Liver (tissue), 9 donors: ENCODE measurements around the gene ACKR2. TPM values are rescaled to one million over a fixed set of nuclear protein-coding genes. Genes with fewer than 3 reads are reported as not detected.

ENCODE experiments used
- DNase-seq: peaks from one replicate; pipeline ENCODE4 v3.0.0-alpha.2; 2017; ENCODE audit warnings: low spot score
- H3K27ac ChIP-seq, 2 donors: one replicate each; pipeline ENCODE4 v1.7.0; 2013; ENCODE audit warnings: inconsistent platforms in 2 of 2, low read length in 2 of 2, control low read depth in 1 of 2, low read depth in 1 of 2, mild to moderate bottlenecking in 1 of 2
- H3K27me3 ChIP-seq, 4 donors: one replicate each; pipeline versions ENCODE4 v1.6.1 to v1.7.0; 2013; ENCODE audit warnings: low read length in 3 of 4, inconsistent platforms in 1 of 4, mild to moderate bottlenecking in 1 of 4, moderate library complexity in 1 of 4; ENCODE audit not compliant: control insufficient read depth in 4 of 4, insufficient read depth in 4 of 4
- H3K36me3 ChIP-seq, 4 donors: one replicate each; pipeline versions ENCODE4 v1.6.1 to v1.7.0; 2013; ENCODE audit warnings: low read length in 3 of 4, mild to moderate bottlenecking in 3 of 4, low read depth in 1 of 4, moderate library complexity in 1 of 4; ENCODE audit not compliant: control insufficient read depth in 4 of 4, insufficient read depth in 3 of 4
- H3K4me1 ChIP-seq, 4 donors: one replicate each; pipeline versions ENCODE4 v1.6.1 to v1.7.0; 2013; ENCODE audit warnings: low read length in 3 of 4, mild to moderate bottlenecking in 3 of 4, moderate library complexity in 1 of 4; ENCODE audit not compliant: control insufficient read depth in 4 of 4, insufficient read depth in 4 of 4
- H3K4me3 ChIP-seq, 3 donors: one replicate each; pipeline versions ENCODE4 v1.6.1 to v1.7.0; 2013; ENCODE audit warnings: low read length in 3 of 3, control low read depth in 1 of 3, low read depth in 1 of 3, mild to moderate bottlenecking in 1 of 3
- H3K9ac ChIP-seq, 2 donors: one replicate each; pipeline ENCODE4 v1.7.0; 2013; ENCODE audit warnings: low read length in 2 of 2, mild to moderate bottlenecking in 2 of 2, moderate library complexity in 2 of 2, control low read depth in 1 of 2, low read depth in 1 of 2
- H3K9me3 ChIP-seq, 4 donors: one replicate each; pipeline versions ENCODE4 v1.6.1 to v1.7.0; 2013; ENCODE audit warnings: low read length in 3 of 4; ENCODE audit not compliant: control insufficient read depth in 4 of 4
- ATF3 ChIP-seq: IDR thresholded peaks from 2 replicates; pipeline ENCODE4 v1.6.1; 2016; ENCODE audit warnings: antibody characterized with exemption
- CTCF ChIP-seq: fragments of 150-350 bp; IDR thresholded peaks from 2 replicates; pipeline ENCODE4 v1.5.1; 2017; ENCODE audit warnings: improper control_type of control experiment, low read depth, low read length; ENCODE audit not compliant: missing input control
- EGR1 ChIP-seq, 2 donors: IDR thresholded peaks; 2 replicates each; pipeline ENCODE4 v1.6.1; 2016 to 2018; ENCODE audit warnings: antibody characterized with exemption in 2 of 2, low read depth in 2 of 2
- FOXA1 ChIP-seq: IDR thresholded peaks from 2 replicates; pipeline ENCODE4 v1.6.1; 2016; ENCODE audit warnings: antibody characterized with exemption
- FOXA2 ChIP-seq: IDR thresholded peaks from 2 replicates; pipeline ENCODE4 v1.6.1; 2016; ENCODE audit warnings: antibody characterized with exemption
- GABPA ChIP-seq, 2 donors: IDR thresholded peaks in 1 of 2; conservative IDR thresholded peaks in 1 of 2; 2 replicates each; pipeline ENCODE4 v1.6.1; 2016; ENCODE audit warnings: antibody characterized with exemption in 2 of 2, mild to moderate bottlenecking in 1 of 2, moderate library complexity in 1 of 2
- HNF4A ChIP-seq, 2 donors: conservative IDR thresholded peaks; 2 replicates each; pipeline ENCODE4 v1.6.1; 2016; ENCODE audit warnings: antibody characterized with exemption in 2 of 2, mild to moderate bottlenecking in 2 of 2
- HNF4G ChIP-seq: IDR thresholded peaks from 2 replicates; pipeline ENCODE4 v1.6.1; 2016; ENCODE audit warnings: antibody characterized with exemption
- JUND ChIP-seq, 2 donors: IDR thresholded peaks; 2 replicates each; pipeline ENCODE4 v1.6.1; 2016; ENCODE audit warnings: antibody characterized with exemption in 2 of 2
- MAX ChIP-seq: IDR thresholded peaks from 2 replicates; pipeline ENCODE4 v1.6.1; 2016; ENCODE audit warnings: antibody characterized with exemption
- NR2F2 ChIP-seq: IDR thresholded peaks from 2 replicates; pipeline ENCODE4 v1.6.1; 2016; ENCODE audit warnings: antibody characterized with exemption
- RAD21 ChIP-seq, 2 donors: IDR thresholded peaks; 2 replicates each; pipeline ENCODE4 v1.6.1; 2016; ENCODE audit warnings: antibody characterized with exemption in 2 of 2, mild to moderate bottlenecking in 2 of 2
- REST ChIP-seq: IDR thresholded peaks from 2 replicates; pipeline ENCODE4 v1.6.1; 2016; ENCODE audit warnings: antibody characterized with exemption, mild to moderate bottlenecking
- RXRA ChIP-seq, 2 donors: IDR thresholded peaks; 2 replicates each; pipeline ENCODE4 v1.6.1; 2017 to 2018; ENCODE audit warnings: antibody characterized with exemption in 2 of 2, mild to moderate bottlenecking in 1 of 2
- SP1 ChIP-seq: IDR thresholded peaks from 2 replicates; pipeline ENCODE4 v1.6.1; 2018; ENCODE audit warnings: antibody characterized with exemption, mild to moderate bottlenecking
- TAF1 ChIP-seq: conservative IDR thresholded peaks from 2 replicates; pipeline ENCODE4 v1.6.1; 2016; ENCODE audit warnings: antibody characterized with exemption, mild to moderate bottlenecking
- YY1 ChIP-seq: IDR thresholded peaks from 2 replicates; pipeline ENCODE4 v1.6.1; 2016; ENCODE audit warnings: antibody characterized with exemption, mild to moderate bottlenecking
- ZBTB33 ChIP-seq: IDR thresholded peaks from 2 replicates; pipeline ENCODE4 v1.6.1; 2016; ENCODE audit warnings: antibody characterized with exemption
- WGBS: extraction: QIAGEN DNeasy Blood & Tissue Kit; methylation state at CpG from one replicate; pipeline ENCODE4 v1.1.7; 2013; 5-methylcytosine and 5-hydroxymethylcytosine counted together
- polyA plus RNA-seq, 2 donors: library from polyadenylated mRNA; stranded (reverse) in 1 of 2; unstranded in 1 of 2; fragments of 200-250 nt in 1 of 2; fragments of >200 nt in 1 of 2; fragmentation: Nextera tagmentation in 1 of 2; extraction: Ambion mirVana in 1 of 2; gene quantifications; one replicate each; pipeline versions ENCODE4 v1.2.1 to v1.2.3, GENCODE V29; 2013 to 2015
- total RNA-seq, 2 donors: library from RNA; depleted of rRNA; stranded (reverse); fragments of >200 nt; gene quantifications; one replicate each; pipeline ENCODE4 v1.2.3, GENCODE V29; 2014
- donor health status: healthy.
- donor health status: healthy.
- donor health status: healthy.
- donor health status: healthy.
- donor health status: healthy.

Gene ACKR2
- total and polyA plus RNA-seq, 4 donors, result 7.3 to 19.3 (median 10.8) TPM

- no peak for DNase-seq
- H3K27me3 ChIP-seq, result no peaks in the 10 kb centered on the region
- no peak overlapping the region for H3K9ac ChIP-seq
- H3K36me3 ChIP-seq, result peaks cover 2 to 49% (median 39%) of the 10 kb centered on the region in 4 donors
- peaks cover 19 to 38% (median 31%) of the 10 kb centered on the region in 4 donors for H3K9me3 ChIP-seq
- over 99% methylated on average over 2 of the region's 2 CpGs for WGBS
- H3K4me3 ChIP-seq, result no peak overlapping the region
- H3K4me1 ChIP-seq, result peaks cover 0 to 8% (median 2%) of the 10 kb centered on the region in 4 donors
- H3K27ac ChIP-seq, result no peak overlapping the region
- TF ChIP-seq FOXA1 (no peak), REST (no peak), RXRA (IDR thresholded peaks at IDR 0.05) (no peak), CTCF (no peak), FOXA2 (no peak), GABPA (IDR thresholded peaks at IDR 0.05 in 1 of 2, conservative IDR thresholded peaks at IDR 0.05 in 1 of 2) (no peak), RAD21 (IDR thresholded peaks at IDR 0.05) (no peak), ATF3 (no peak), TAF1 (no peak), NR2F2 (no peak), YY1 (no peak), MAX (no peak), ZBTB33 (no peak), HNF4A (conservative IDR thresholded peaks at IDR 0.05) (no peak), JUND (IDR thresholded peaks at IDR 0.05) (no peak), EGR1 (IDR thresholded peaks at IDR 0.05; ENCODE audit: low read depth in 2 of 2) (no peak), HNF4G (no peak), SP1 (no peak)
Observed at GRCh38 chr3:42911551-42911950, 102.3 kb downstream of the ACKR2 start.
